Transverse colon (tissue), 4 donors: ENCODE measurements around the gene CPEB4. TPM values are rescaled to one million over a fixed set of nuclear protein-coding genes. Genes with fewer than 3 reads are reported as not detected.
A peak's percentile ranks its signal among the peaks of the same experiment; 100 is the strongest.

Experiments used
- DNase-seq: peaks from one replicate; pipeline ENCODE4 v3.0.0-alpha.2; 2019
- H3K27ac ChIP-seq, 4 donors: fragments of 200-600 bp; sonication (generic); 2 replicates each; pipeline ENCODE4 v1.5.1; 2016 to 2018; ENCODE audit warnings: inconsistent platforms in 4 of 4
- H3K27me3 ChIP-seq: fragments of 200-600 bp; sonication (generic); 2 replicates; pipeline ENCODE4 v1.5.1; 2017; ENCODE audit warnings: inconsistent platforms
- H3K36me3 ChIP-seq, 4 donors: fragments of 200-600 bp; sonication (generic); 2 replicates each; pipeline ENCODE4 v1.5.1; 2017 to 2019; ENCODE audit warnings: inconsistent platforms in 4 of 4
- H3K4me1 ChIP-seq, 4 donors: fragments of 200-600 bp; sonication (generic); 2 replicates each; pipeline ENCODE4 v1.5.1; 2017 to 2020; ENCODE audit warnings: inconsistent platforms in 4 of 4
- H3K4me3 ChIP-seq, 4 donors: fragments of 200-600 bp; sonication (generic); 1 replicate in 1 of 4; 2 replicates in 3 of 4; pipeline versions ENCODE4 v1.5.1 to v1.6.1; 2017 to 2019; ENCODE audit warnings: inconsistent platforms in 4 of 4
- H3K9me3 ChIP-seq, 2 donors: fragments of 200-600 bp; sonication (generic); 2 replicates each; pipeline ENCODE4 v1.5.1; 2017 to 2019; ENCODE audit warnings: inconsistent platforms in 2 of 2
- EP300 ChIP-seq: sonication (generic); formaldehyde crosslinking; IDR thresholded peaks from one replicate; pipeline ENCODE4 v1.6.1; 2017; ENCODE audit warnings: antibody characterized with exemption, low read depth
- POLR2A ChIP-seq: fragments of 450-650 bp; IDR thresholded peaks from one replicate; pipeline ENCODE4 v1.6.1; 2016; ENCODE audit warnings: antibody characterized with exemption, mild to moderate bottlenecking, moderate library complexity
- POLR2AphosphoS5 ChIP-seq, 3 donors: sonication (generic); formaldehyde crosslinking; IDR thresholded peaks; one replicate each; pipeline ENCODE4 v1.6.1; 2016; ENCODE audit warnings: antibody characterized with exemption in 3 of 3
- whole genome bisulfite sequencing, 2 donors: methylation state at CpG; one replicate each; pipeline ENCODE4 v1.1.5; 2018; ENCODE audit warnings: low coverage in 1 of 2; 5-methylcytosine and 5-hydroxymethylcytosine counted together
- in situ Hi-C, 4 donors: fragments of 200-750 bp; cut with MboI; loops; one replicate each; pipeline versions ENCODE4 v1.15.0 to v1.15.1; 2017; ENCODE audit warnings: low sequenced_read_pairs in 3 of 4, low pct_ligation_motif_present in 1 of 4, low pct_unique_long_range_greater_than_20kb in 1 of 4
- intact Hi-C: fragments of 100-400 bp; cut with DNase I; formaldehyde crosslinking; loops from one replicate; pipeline ENCODE4 v1.15.1; 2023; ENCODE audit warnings: low total_unique reads
- total RNA-seq, 4 donors: library from RNA; depleted of rRNA; stranded (reverse); fragments of >200 nt; gene quantifications; one replicate each; pipeline ENCODE4 v1.1.0, GENCODE V29; 2016
- TF ChIP-seq, protein P1 (sequence below), 5 experiments: fragments of 200-600 bp in 3 of 5; fragments of 450-650 bp in 2 of 5; sonication (generic) in 3 of 5; IDR thresholded peaks; 1 replicate in 2 of 5; 2 replicates in 3 of 5; pipeline ENCODE4 v1.5.1; 2016 to 2017; ENCODE audit warnings: antibody characterized with exemption in 5 of 5, inconsistent platforms in 3 of 5, mild to moderate bottlenecking in 2 of 5, moderate library complexity in 1 of 5

Gene CPEB4
- total RNA-seq, 4 donors from 2014 or later: 23.6 to 67.7 (median 36.5) TPM

DNA sequence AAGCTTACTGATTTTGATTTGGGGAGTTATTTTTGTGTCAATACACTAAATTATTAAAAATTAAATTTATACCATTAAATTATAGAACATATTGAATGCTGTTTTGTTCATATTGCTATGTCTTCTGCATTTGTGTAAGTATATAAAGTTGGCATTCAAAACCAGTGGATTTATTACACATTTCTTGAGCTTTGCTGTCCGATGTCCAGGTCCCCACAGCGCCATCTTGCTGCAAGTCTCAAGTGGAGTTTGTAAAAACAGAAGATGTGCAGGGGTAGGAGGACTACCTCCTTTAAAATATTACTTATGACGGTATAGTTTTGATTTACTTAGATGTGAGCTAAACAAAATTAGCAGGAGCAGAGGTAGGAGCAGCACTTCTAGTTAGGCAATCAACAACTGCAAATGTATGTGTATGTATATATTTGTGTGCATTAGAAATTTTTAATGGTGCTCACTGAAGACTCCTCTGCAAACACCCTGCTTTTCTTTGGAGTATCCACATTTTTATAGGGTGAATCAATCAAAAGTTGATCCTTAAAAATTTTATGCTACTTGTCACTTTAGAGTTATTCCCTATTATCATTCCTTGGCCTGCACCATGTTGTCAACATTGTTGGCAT lies 37.4 kb downstream of the CPEB4 start:
- peaks cover 27 to 60% (median 31%) of the 10 kb centered on the region in 4 donors for H3K4me1 ChIP-seq

DNA sequence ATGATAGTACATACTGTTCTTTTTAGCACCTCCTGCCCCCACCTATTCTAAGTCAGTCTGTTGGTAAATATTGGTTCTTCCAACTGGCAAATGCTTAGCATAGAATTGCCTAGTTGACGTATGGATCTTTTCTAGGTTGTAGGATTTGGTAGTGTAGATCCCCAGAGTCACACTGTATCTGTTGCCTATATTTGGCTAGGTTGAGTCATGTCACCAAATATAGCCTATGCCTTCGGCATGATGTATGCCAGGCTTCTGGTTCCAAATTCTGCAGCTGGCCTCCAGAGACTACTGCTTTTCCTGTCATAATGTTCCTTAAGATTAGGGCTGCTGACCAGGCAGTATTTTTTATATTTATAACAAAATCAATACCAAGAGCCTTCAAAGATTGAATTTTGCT lies 38.2 kb downstream of the CPEB4 start:
- in situ Hi-C loops (no loop called here), intact Hi-C loops (no loop called here)
- no peak for DNase-seq
- H3K27me3 ChIP-seq: no peaks in the 10 kb centered on the region
- no peaks in the 10 kb centered on the region for H3K36me3 ChIP-seq
- 60 to 62% methylated on average over 1 to 2 of the region's 2 CpGs for WGBS, 2 donors
- H3K4me3 ChIP-seq: no peak overlapping the region
- H3K27ac ChIP-seq: peak overlapping the region; percentile 7 to 71 (median 20)
- H3K4me1 ChIP-seq: peaks cover 19 to 52% (median 27%) of the 10 kb centered on the region in 4 donors
- no peak for TF ChIP-seq POLR2A
- no peak for TF ChIP-seq POLR2AphosphoS5 (IDR thresholded peaks at IDR 0.05)
- TF ChIP-seq, protein P1, sequence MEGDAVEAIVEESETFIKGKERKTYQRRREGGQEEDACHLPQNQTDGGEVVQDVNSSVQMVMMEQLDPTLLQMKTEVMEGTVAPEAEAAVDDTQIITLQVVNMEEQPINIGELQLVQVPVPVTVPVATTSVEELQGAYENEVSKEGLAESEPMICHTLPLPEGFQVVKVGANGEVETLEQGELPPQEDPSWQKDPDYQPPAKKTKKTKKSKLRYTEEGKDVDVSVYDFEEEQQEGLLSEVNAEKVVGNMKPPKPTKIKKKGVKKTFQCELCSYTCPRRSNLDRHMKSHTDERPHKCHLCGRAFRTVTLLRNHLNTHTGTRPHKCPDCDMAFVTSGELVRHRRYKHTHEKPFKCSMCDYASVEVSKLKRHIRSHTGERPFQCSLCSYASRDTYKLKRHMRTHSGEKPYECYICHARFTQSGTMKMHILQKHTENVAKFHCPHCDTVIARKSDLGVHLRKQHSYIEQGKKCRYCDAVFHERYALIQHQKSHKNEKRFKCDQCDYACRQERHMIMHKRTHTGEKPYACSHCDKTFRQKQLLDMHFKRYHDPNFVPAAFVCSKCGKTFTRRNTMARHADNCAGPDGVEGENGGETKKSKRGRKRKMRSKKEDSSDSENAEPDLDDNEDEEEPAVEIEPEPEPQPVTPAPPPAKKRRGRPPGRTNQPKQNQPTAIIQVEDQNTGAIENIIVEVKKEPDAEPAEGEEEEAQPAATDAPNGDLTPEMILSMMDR (IDR thresholded peaks at IDR 0.05): no peak
- TF ChIP-seq EP300: no peak
- H3K9me3 ChIP-seq: no peaks in the 10 kb centered on the region

More for the DNA sequence above, 37.4 kb downstream of the CPEB4 start:
- no peaks in the 10 kb centered on the region for H3K36me3 ChIP-seq
- H3K27ac ChIP-seq: peak overlapping the region; percentile 46 to 72 (median 65)
- DNase-seq: peak; percentile 55
- no peaks in the 10 kb centered on the region for H3K27me3 ChIP-seq
- H3K9me3 ChIP-seq: no peaks in the 10 kb centered on the region
- WGBS, 2 donors: 22 to 41% methylated on average over 3 of the region's 3 CpGs
- in situ Hi-C loops (no loop called here), intact Hi-C loops (no loop called here)
- H3K4me3 ChIP-seq: no peak overlapping the region
- TF ChIP-seq POLR2A (no peak), POLR2AphosphoS5 (IDR thresholded peaks at IDR 0.05) (no peak), EP300 (no peak)
- TF ChIP-seq, protein P1 (IDR thresholded peaks at IDR 0.05): peak in 4 of 5 experiments; percentile 22 to 45 (median 38)

DNA sequence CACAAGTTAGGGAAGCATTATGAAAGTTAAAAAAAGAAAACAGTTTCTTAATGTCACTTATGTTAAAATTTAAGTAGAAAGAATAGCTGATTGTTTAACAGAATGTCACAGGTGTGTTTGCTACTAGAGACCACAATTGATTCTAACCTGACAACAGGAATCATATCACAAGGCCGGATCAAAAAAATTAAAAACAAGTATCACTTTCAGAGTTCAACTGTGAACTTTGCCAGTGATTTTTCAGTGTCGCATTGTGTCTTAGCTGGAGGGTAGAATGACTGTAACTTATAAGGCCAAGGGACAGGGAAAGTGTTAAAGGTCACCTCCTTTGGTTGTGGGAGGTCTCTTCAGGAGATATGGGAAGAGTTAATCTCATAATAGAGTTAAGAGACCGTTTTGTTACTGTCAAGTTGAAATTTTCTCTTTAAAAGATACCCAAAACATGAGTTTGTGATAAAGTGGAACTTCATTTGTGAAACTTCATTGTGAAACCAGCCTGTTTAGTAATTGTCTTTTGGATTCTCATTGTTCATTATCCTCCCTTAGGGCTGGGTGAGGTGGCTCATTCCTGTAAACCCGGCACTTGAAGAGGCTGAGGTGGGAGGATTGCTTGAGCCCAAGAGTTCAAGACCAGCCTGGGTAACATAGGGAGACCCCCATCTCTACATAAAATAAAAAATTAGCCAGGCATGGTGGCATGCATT lies 40.9 kb downstream of the CPEB4 start:
- TF ChIP-seq EP300: no peak
- no peak for TF ChIP-seq POLR2AphosphoS5 (IDR thresholded peaks at IDR 0.05)
- TF ChIP-seq POLR2A: no peak
- TF ChIP-seq, protein P1 (IDR thresholded peaks at IDR 0.05): no peak
- DNase-seq: no peak
- H3K36me3 ChIP-seq: no peaks in the 10 kb centered on the region
- 83 to 94% methylated on average over 3 to 4 of the region's 4 CpGs for WGBS, 2 donors
- no peaks in the 10 kb centered on the region for H3K27me3 ChIP-seq
- H3K4me3 ChIP-seq: no peak overlapping the region
- H3K27ac ChIP-seq: no peak overlapping the region
- intact Hi-C loops (no loop called here), in situ Hi-C loops (no loop called here)
- peaks cover 14 to 39% (median 19%) of the 10 kb centered on the region in 4 donors for H3K4me1 ChIP-seq
- no peaks in the 10 kb centered on the region for H3K9me3 ChIP-seq

DNA sequence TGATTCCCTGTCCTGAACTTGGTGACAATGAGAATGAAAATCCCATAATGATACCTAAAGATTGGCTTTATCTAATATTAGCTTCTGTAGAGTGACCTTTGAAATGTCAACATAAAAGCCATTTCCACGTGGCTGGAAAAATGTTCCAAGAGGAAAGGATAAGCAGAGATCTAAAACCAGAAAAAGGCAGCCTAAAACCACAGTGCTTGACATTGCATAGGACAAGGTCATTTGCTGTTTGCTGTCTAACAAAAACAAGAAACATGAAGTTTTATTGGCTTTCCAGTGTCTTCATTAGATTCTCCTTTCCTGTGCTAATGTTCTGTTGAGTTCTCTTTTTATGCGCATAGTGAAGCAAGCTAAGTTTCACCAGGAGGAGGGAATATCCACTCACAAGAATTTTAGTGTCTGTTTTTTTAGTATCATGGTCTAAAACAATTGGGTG lies 44.6 kb downstream of the CPEB4 start:
- H3K27me3 ChIP-seq: no peaks in the 10 kb centered on the region
- intact Hi-C loops (no loop called here), in situ Hi-C loops (no loop called here)
- TF ChIP-seq POLR2AphosphoS5 (IDR thresholded peaks at IDR 0.05) (no peak), POLR2A (no peak), EP300 (no peak)
- TF ChIP-seq, protein P1 (IDR thresholded peaks at IDR 0.05): no peak
- H3K4me3 ChIP-seq: no peak overlapping the region
- 54 to 65% methylated on average over 2 of the region's 2 CpGs for WGBS, 2 donors
- no peak for DNase-seq
- no peaks in the 10 kb centered on the region for H3K36me3 ChIP-seq
- H3K9me3 ChIP-seq: no peaks in the 10 kb centered on the region
- H3K27ac ChIP-seq: no peak overlapping the region
- H3K4me1 ChIP-seq: peaks cover 0 to 11% (median 4%) of the 10 kb centered on the region in 4 donors
